ENCODE data around the gene RBMS1.

- no peak for TF ChIP-seq CTCF (IDR thresholded peaks at IDR 0.05; ENCODE audit: poor library complexity, severe bottlenecking)
- no peak for TF ChIP-seq EZH2 (IDR thresholded peaks at IDR 0.05; ENCODE audit: borderline replicate concordance, insufficient read depth, low read length, poor library complexity, severe bottlenecking)
- no peak for TF ChIP-seq RAD21 (conservative IDR thresholded peaks at IDR 0.05)
- no peak for TF ChIP-seq POLR2AphosphoS5 (IDR thresholded peaks at IDR 0.05)
Observed at GRCh38 chr2:160372010-160372356, 121.6 kb downstream of the RBMS1 start.

Data from neural cell (in vitro differentiated cells).